Liver (tissue), 3 donors: ENCODE data around the gene IRAK1.

Experiments used
- ATF3 ChIP-seq: IDR thresholded peaks from 2 replicates; pipeline ENCODE4 v1.6.1; 2016; ENCODE audit warnings: antibody characterized with exemption
- CTCF ChIP-seq: fragments of 150-350 bp; IDR thresholded peaks from 2 replicates; pipeline ENCODE4 v1.5.1; 2017; ENCODE audit warnings: improper control_type of control experiment, low read depth, low read length; ENCODE audit not compliant: missing input control
- EGR1 ChIP-seq, 2 donors: IDR thresholded peaks; 2 replicates each; pipeline ENCODE4 v1.6.1; 2016 to 2018; ENCODE audit warnings: antibody characterized with exemption in 2 of 2, low read depth in 2 of 2
- FOXA1 ChIP-seq: IDR thresholded peaks from 2 replicates; pipeline ENCODE4 v1.6.1; 2016; ENCODE audit warnings: antibody characterized with exemption
- GABPA ChIP-seq, 2 donors: IDR thresholded peaks in 1 of 2; conservative IDR thresholded peaks in 1 of 2; 2 replicates each; pipeline ENCODE4 v1.6.1; 2016; ENCODE audit warnings: antibody characterized with exemption in 2 of 2, mild to moderate bottlenecking in 1 of 2, moderate library complexity in 1 of 2
- MAX ChIP-seq: IDR thresholded peaks from 2 replicates; pipeline ENCODE4 v1.6.1; 2016; ENCODE audit warnings: antibody characterized with exemption
- RAD21 ChIP-seq, 2 donors: IDR thresholded peaks; 2 replicates each; pipeline ENCODE4 v1.6.1; 2016; ENCODE audit warnings: antibody characterized with exemption in 2 of 2, mild to moderate bottlenecking in 2 of 2
- SP1 ChIP-seq: IDR thresholded peaks from 2 replicates; pipeline ENCODE4 v1.6.1; 2018; ENCODE audit warnings: antibody characterized with exemption, mild to moderate bottlenecking
- TAF1 ChIP-seq: conservative IDR thresholded peaks from 2 replicates; pipeline ENCODE4 v1.6.1; 2016; ENCODE audit warnings: antibody characterized with exemption, mild to moderate bottlenecking
- YY1 ChIP-seq: IDR thresholded peaks from 2 replicates; pipeline ENCODE4 v1.6.1; 2016; ENCODE audit warnings: antibody characterized with exemption, mild to moderate bottlenecking
- ZBTB33 ChIP-seq: IDR thresholded peaks from 2 replicates; pipeline ENCODE4 v1.6.1; 2016; ENCODE audit warnings: antibody characterized with exemption
- donor health status: healthy.
- donor health status: healthy.

GRCh38 chrX:153971450-153972367 lies 48.0 kb downstream of the IRAK1 start, which contains the start of gene HCFC1:
- TF ChIP-seq CTCF (peak; percentile 3), ZBTB33 (no peak), EGR1 (IDR thresholded peaks at IDR 0.05; ENCODE audit: low read depth in 2 of 2) (no peak), RAD21 (IDR thresholded peaks at IDR 0.05) (no peak), YY1 (peak; percentile 97), GABPA (IDR thresholded peaks at IDR 0.05 in 1 of 2, conservative IDR thresholded peaks at IDR 0.05 in 1 of 2) (peak in 1 of 2 donors; percentile 42), SP1 (peak; percentile 12), TAF1 (peak; percentile 78), MAX (no peak), ATF3 (no peak), FOXA1 (no peak)
